Pancreas (tissue), 10 donors: ENCODE measurements around the gene METRN. TPM values are rescaled to one million over a fixed set of nuclear protein-coding genes. Genes with fewer than 3 reads are reported as not detected.

Experiments
- ATAC-seq, 4 donors: fragments of 200-7000 bp; cut with Tn5 transposase; one replicate each; pipeline versions ENCODE4 v1.8.0 to v1.9.1; 2020; ENCODE audit warnings: mild to moderate bottlenecking in 4 of 4, moderate library complexity in 4 of 4
- DNase-seq, 6 donors: peaks; one replicate each; pipeline ENCODE4 v3.0.0-alpha.2; 2020
- FAIRE-seq: peaks from 2 replicates; lab custom pipeline; 2012; peaks lifted over from hg19 to GRCh38; lab: Jason Lieb, UNC
- H3K27ac ChIP-seq, 4 donors: fragments of 200-600 bp; sonication (generic); 1 replicate in 3 of 4; 2 replicates in 1 of 4; pipeline versions ENCODE4 v1.5.0 to v1.8.0; 2020
- H3K27me3 ChIP-seq, 4 donors: fragments of 200-600 bp; one replicate each; pipeline ENCODE4 v1.8.0; 2021
- H3K36me3 ChIP-seq, 3 donors: fragments of 200-600 bp; sonication (generic) in 1 of 3; one replicate each; pipeline versions ENCODE4 v1.5.0 to v1.8.0; 2020 to 2021
- H3K4me1 ChIP-seq, 3 donors: fragments of 200-600 bp; one replicate each; pipeline ENCODE4 v1.8.0; 2021
- H3K4me3 ChIP-seq, 4 donors: fragments of 200-600 bp; sonication (generic) in 2 of 4; one replicate each; pipeline versions ENCODE4 v1.5.0 to v1.8.0; 2020 to 2021
- H3K9me3 ChIP-seq, 4 donors: fragments of 200-600 bp; one replicate each; pipeline ENCODE4 v1.8.0; 2021
- CTCF ChIP-seq, 4 donors: fragments of 200-600 bp; sonication (generic) in 3 of 4; IDR thresholded peaks; one replicate each; pipeline versions ENCODE4 v1.5.0 to v1.8.0; 2021; ENCODE audit warnings: antibody characterized with exemption in 4 of 4
- WGBS, 2 donors: extraction: QIAGEN DNeasy Blood & Tissue Kit; methylation state at CpG; one replicate each; pipeline ENCODE4 v1.1.7; 2013; 5-methylcytosine and 5-hydroxymethylcytosine counted together
- intact Hi-C, 3 donors: fragments of 100-400 bp; cut with DNase I; formaldehyde crosslinking; loops; one replicate each; pipeline versions ENCODE4 v1.11.1 to v1.14.2; 2022
- polyA plus RNA-seq, 2 donors: library from polyadenylated mRNA; stranded (reverse); fragments of 200-250 nt; gene quantifications; one replicate each; pipeline ENCODE4 v1.2.3, GENCODE V29; 2013
- total RNA-seq, 6 donors: library from RNA; stranded (reverse); fragmentation: NEBNext Ultra II Directional in 4 of 6; extraction: Animal tissue kit (Norgen Biotek cat#: 25700) in 4 of 6; gene quantifications; one replicate each; pipeline versions ENCODE4 v1.2.1 to v1.2.4, GENCODE V29; 2021 to 2023
- donor health status: healthy with polysubstance abuse.
- donor health status: DM: no; HTN: no; CAD: no; lungs with moderate emphysema.
- donor health status: DM: no; HTN: no; CAD: no.
- donor health status: control.
- donor health status: control.
- donor health status: Bipolar disorder and iron deficiency.
- donor health status: DM: yes; HTN: yes; CAD: no.
- donor health status: DM: no; HTN: no; CAD: no.
- donor health status: DM: no; HTN: no; CAD: no.
- donor health status: DM: yes; HTN: yes; CAD: no.

The METRN gene
- total and polyA plus RNA-seq, 8 donors = 27.6 to 82.0 (median 42.2) TPM

- peak in 2 of 6 donors; percentile 14 to 67 for DNase-seq
- H3K4me1 ChIP-seq = no peaks in the 10 kb centered on the region
- WGBS, 2 donors = 90 to 94% methylated on average over 46 to 49 of the region's 49 CpGs
- H3K36me3 ChIP-seq = peaks cover 0 to 40% (median 0%) of the 10 kb centered on the region in 3 donors
- no peaks in the 10 kb centered on the region for H3K27me3 ChIP-seq
- ATAC-seq = no peak
- FAIRE-seq = no peak
- no peaks in the 10 kb centered on the region for H3K9me3 ChIP-seq
- H3K4me3 ChIP-seq = no peak overlapping the region
- intact Hi-C loops = no loop called here
- no peak overlapping the region for H3K27ac ChIP-seq
- no peak for TF ChIP-seq CTCF (IDR thresholded peaks at IDR 0.05)
These were observed 19.5 kb downstream of the METRN start for GRCh38 chr16:734208-734980.

- ATAC-seq = no peak
These were observed 20.3 kb downstream of the METRN start for GRCh38 chr16:734981-735881.

GRCh38 chr16:735982-736453 lies 21.1 kb downstream of the METRN start:
- H3K4me1 ChIP-seq = peaks cover 5 to 7% (median 7%) of the 10 kb centered on the region in 3 donors
- H3K27ac ChIP-seq = no peak overlapping the region
- TF ChIP-seq CTCF (IDR thresholded peaks at IDR 0.05) = no peak
- H3K4me3 ChIP-seq = no peak overlapping the region
- no peak for ATAC-seq
- 89 to 91% methylated on average over 13 of the region's 13 CpGs for WGBS, 2 donors
- no peaks in the 10 kb centered on the region for H3K9me3 ChIP-seq
- H3K27me3 ChIP-seq = no peaks in the 10 kb centered on the region
- no peak for DNase-seq
- H3K36me3 ChIP-seq = peaks cover 0 to 40% (median 0%) of the 10 kb centered on the region in 3 donors
- intact Hi-C loops = no loop called here
- no peak for FAIRE-seq

More at GRCh38 chr16:734981-735881, 20.3 kb downstream of the METRN start:
- peaks cover 5 to 7% (median 7%) of the 10 kb centered on the region in 3 donors for H3K4me1 ChIP-seq
- no peak for TF ChIP-seq CTCF (IDR thresholded peaks at IDR 0.05)
- H3K9me3 ChIP-seq = no peaks in the 10 kb centered on the region
- intact Hi-C loops = no loop called here
- no peak overlapping the region for H3K27ac ChIP-seq
- peaks cover 0 to 40% (median 0%) of the 10 kb centered on the region in 3 donors for H3K36me3 ChIP-seq
- no peaks in the 10 kb centered on the region for H3K27me3 ChIP-seq
- DNase-seq (peak in 1 of 6 donors; percentile 67), FAIRE-seq (no peak)
- no peak overlapping the region for H3K4me3 ChIP-seq
- 93 to 95% methylated on average over 25 of the region's 25 CpGs for WGBS, 2 donors

- Histone ChIP-seq H3K27me3 (no peaks in the 10 kb centered on the region), H3K36me3 (peaks cover 0 to 38% (median 0%) of the 10 kb centered on the region in 3 donors), H3K4me3 (no peak overlapping the region), H3K9me3 (no peaks in the 10 kb centered on the region), H3K4me1 (peaks cover 5 to 7% (median 7%) of the 10 kb centered on the region in 3 donors), H3K27ac (no peak overlapping the region)
- FAIRE-seq (no peak), DNase-seq (no peak), ATAC-seq (no peak)
- no peak for TF ChIP-seq CTCF (IDR thresholded peaks at IDR 0.05)
- intact Hi-C loops = no loop called here
- WGBS, 2 donors = 95 to 97% methylated on average over 29 of the region's 29 CpGs
These were observed 22.1 kb downstream of the METRN start for GRCh38 chr16:736936-737481.
